ENCODE results near the gene PARP4.

DNA sequence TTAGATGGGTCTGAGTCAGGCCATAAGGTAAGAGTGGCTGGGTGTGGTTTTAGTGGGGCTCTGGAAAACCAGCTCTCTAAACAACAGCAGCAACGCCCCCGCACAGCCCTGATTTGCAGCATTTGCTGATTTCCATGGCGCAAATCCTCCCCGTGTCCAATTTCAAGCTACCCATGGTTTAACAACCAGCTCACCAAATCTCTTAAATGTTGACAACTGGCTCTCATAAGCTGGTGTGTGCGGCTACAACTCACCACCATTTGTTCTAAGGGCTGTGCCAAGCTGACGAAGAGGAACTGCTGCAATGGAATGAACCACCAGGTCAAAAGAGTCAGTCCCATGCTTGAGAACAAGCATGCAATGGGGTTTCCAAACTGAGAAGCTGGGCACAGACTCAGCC, 22.9 kb downstream of the PARP4 start:
- TF ChIP-seq, protein P1, sequence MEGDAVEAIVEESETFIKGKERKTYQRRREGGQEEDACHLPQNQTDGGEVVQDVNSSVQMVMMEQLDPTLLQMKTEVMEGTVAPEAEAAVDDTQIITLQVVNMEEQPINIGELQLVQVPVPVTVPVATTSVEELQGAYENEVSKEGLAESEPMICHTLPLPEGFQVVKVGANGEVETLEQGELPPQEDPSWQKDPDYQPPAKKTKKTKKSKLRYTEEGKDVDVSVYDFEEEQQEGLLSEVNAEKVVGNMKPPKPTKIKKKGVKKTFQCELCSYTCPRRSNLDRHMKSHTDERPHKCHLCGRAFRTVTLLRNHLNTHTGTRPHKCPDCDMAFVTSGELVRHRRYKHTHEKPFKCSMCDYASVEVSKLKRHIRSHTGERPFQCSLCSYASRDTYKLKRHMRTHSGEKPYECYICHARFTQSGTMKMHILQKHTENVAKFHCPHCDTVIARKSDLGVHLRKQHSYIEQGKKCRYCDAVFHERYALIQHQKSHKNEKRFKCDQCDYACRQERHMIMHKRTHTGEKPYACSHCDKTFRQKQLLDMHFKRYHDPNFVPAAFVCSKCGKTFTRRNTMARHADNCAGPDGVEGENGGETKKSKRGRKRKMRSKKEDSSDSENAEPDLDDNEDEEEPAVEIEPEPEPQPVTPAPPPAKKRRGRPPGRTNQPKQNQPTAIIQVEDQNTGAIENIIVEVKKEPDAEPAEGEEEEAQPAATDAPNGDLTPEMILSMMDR (IDR thresholded peaks at IDR 0.05; ENCODE audit: low read depth, low read length) = no peak
- TF ChIP-seq MYC (IDR thresholded peaks at IDR 0.05; ENCODE audit: low read depth, low read length) (no peak), POLR2A (IDR thresholded peaks at IDR 0.05; ENCODE audit: extremely low read depth, insufficient read length) (no peak)
